HTR-8/SVneo (cell line): Measurements from ENCODE around the gene NUP62.
"Not testable (repeated sequence)": the region's sequence is repeated elsewhere in the genome, so short reads cannot be mapped to it uniquely, and the experiment has no call there.

ENCODE experiments used
- DNase-seq: peaks from one replicate; pipeline ENCODE4 v3.0.0; 2011; ENCODE audit warnings: low spot score, mixed read lengths; ENCODE audit not compliant: insufficient read length
- FAIRE-seq: peaks from 2 replicates; lab custom pipeline; 2011; peaks lifted over from hg19 to GRCh38; lab: Jason Lieb, UNC

NUP62 gene

DNA sequence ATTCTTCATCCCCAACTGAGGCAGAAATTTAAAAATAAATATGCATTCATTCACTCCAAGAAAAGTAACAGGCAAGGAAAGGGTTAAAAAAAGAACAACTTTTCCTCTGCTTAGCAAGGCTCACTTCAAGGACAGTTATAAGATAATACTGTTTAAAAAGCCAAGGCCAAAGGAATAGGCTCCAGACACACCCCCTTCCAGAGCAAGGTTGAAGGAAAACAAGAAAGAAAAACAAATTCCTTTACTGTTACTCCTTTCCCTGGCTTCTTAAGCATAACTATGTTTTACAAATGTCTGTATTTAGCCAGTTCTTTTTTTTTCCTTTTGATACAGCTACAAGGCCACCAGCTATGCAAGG lies 23.2 kb upstream of the NUP62 start:
- FAIRE-seq: no peak
- DNase-seq: no peak

DNA sequence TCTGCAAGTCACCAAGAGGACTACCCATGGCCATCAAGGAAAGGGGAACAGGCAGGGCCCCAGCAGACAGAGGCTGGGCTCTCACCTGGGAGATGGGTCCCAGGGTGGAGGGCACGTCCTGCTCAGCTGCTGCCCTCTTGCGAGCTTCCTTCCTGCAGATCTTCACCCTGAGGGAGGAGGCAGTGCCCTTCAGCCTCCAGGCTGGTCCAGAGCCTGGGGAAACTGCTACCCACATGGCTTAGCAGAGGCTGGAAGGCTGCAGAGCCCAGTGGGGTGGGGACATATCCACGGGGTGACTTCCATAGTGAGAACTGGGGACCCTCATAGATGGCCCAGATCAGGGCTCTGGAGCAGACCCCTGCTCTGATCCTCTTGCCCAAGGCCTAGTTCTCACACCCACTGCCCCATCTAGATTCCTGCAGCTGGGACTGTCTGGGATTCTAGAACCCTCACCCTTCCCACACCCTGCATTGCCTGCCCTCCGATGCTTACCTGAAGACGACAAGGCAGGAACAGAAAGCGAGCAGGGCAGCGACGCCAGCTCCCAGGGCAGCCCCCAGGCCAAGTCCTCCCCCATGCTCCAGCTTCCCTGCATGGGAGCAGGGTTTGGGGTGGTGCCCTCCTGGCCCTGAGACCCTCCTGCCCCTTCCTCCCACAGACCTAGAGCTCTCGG lies 22.6 kb upstream of the NUP62 start:
- FAIRE-seq (no peak), DNase-seq (no peak)

GRCh38 chr19:49950956-49951526 lies 21.7 kb upstream of the NUP62 start:
- DNase-seq (no peak), FAIRE-seq (no peak)

GRCh38 chr19:49950590-49950948 lies 21.3 kb upstream of the NUP62 start:
- DNase-seq (no peak), FAIRE-seq (no peak)

GRCh38 chr19:49949742-49950589 lies 20.7 kb upstream of the NUP62 start:
- no peak for DNase-seq
- FAIRE-seq: no peak

DNA sequence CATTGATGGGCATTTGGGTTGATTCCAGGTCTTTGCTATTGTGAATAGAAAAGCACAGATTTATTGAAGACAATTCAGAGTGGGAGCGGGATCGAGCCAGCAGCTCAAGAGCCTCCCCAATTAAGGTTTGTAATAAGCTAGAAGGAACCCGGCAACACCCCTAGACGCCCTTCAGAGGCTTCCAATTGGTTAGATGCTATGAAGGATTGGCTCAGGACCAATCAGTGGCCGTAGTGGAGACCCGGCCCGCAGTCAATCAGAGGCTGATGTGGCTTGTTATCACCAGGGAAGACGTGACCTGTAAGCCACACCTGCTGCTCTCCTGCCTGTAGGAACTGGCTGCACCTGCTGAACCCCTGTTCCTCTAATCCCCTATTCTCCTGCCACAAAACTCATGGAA lies 17.1 kb upstream of the NUP62 start:
- DNase-seq (no peak), FAIRE-seq (no peak)

GRCh38 chr19:49944567-49944966 lies 15.3 kb upstream of the NUP62 start:
- not testable (repeated sequence) for FAIRE-seq, DNase-seq

- DNase-seq: no peak
- no peak for FAIRE-seq
Measured at GRCh38 chr19:49940482-49940791, 11.1 kb upstream of the NUP62 start.

- FAIRE-seq (no peak), DNase-seq (no peak)
Measured at GRCh38 chr19:49939721-49940481, 10.6 kb upstream of the NUP62 start.

DNA sequence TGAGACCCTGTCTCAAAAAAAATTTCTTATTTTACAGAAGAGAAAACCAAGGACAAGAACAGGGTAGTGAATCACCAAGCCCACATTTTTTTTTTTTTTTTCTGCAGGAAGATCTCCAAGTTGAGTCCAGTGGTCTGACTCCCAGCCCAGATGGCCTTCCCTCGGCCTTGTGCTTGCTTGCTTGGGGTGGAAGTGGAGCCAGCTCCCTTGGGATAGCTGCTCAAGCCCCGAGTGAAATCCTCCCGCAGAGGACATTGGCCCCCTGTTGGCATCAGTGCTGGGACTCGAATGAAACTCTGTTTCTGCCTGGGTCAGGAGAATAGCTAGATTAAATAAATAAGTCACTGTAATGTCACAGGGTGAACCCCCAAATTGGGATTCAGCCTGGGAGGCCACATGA lies 9.4 kb upstream of the NUP62 start:
- no peak for FAIRE-seq

GRCh38 chr19:49937750-49938381 lies 8.6 kb upstream of the NUP62 start:
- FAIRE-seq: no peak
- peak; percentile 85 for DNase-seq

More for the DNA sequence above, 9.4 kb upstream of the NUP62 start:
- DNase-seq: no peak

GRCh38 chr19:49936549-49936948 lies 7.2 kb upstream of the NUP62 start:
- FAIRE-seq: no peak
- DNase-seq: no peak

DNA sequence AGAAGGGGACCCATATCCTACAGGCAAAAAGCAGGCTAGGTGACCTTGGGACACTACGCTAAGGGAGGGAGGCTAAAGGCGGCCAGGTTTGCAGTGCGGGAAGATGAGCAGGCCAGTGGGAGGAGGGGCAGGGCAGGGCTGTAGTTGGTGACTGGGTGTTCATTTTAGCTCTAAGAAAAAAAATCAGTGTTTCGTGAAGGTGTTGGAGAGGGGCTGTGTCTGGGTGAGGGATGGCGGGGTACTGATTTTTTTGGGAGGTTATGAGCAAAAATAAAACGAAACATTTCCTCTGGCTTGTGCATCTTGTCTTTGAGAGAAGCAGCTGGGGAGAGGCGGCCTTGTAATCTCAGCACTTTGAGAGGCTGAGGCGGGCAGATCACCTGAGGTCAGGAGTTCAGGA lies 4.3 kb upstream of the NUP62 start:
- no peak for FAIRE-seq
- DNase-seq: no peak

GRCh38 chr19:49932731-49933131 lies 3.4 kb upstream of the NUP62 start:
- DNase-seq: no peak
- no peak for FAIRE-seq

DNA sequence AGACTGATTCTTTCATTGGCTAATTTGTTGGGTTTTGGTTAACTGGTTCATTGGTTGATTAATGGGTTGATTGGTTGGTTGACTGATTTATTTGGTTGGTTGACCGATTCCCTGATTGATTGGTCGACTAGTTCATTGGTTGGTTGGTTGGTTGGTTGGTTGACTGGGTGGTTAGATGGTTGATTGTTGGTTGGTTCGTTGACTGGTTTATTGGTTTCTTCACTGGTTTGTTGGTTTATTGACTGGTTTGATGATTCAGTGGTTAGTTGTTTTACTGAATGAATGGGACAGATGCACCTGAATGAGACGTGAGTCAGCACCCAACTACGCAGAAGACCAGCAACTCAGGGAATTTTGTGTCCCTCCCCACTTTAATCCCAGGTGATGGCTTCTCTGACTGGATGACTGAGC lies 2.7 kb upstream of the NUP62 start:
- no peak for DNase-seq
- no peak for FAIRE-seq

GRCh38 chr19:49931293-49932040 lies 2.2 kb upstream of the NUP62 start:
- FAIRE-seq (no peak), DNase-seq (no peak)

DNA sequence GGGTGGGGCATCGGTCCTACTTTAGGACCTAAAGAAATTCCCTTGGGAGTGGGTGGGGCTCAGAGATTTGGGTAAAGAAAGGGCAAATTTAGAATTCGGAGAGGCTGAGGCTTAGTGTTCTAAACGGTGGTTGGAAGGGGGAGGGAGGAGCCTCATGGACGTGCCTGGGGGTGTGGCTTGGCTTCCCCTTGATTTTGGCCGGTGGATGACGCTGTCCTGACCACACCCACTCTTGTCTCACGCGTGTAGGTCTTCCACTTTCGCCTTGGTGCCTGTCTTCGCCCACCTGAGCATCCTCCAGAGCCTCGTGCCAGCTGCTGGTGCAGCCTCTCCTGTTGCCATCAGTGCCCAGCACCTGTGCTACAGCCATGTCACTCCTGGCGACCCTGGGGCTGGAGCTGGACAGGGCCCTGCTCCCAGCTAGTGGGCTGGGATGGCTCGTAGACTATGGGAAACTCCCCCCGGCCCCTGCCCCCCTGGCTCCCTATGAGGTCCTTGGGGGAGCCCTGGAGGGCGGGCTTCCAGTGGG lies 1.2 kb upstream of the NUP62 start:
- FAIRE-seq: no peak
- no peak for DNase-seq

DNA sequence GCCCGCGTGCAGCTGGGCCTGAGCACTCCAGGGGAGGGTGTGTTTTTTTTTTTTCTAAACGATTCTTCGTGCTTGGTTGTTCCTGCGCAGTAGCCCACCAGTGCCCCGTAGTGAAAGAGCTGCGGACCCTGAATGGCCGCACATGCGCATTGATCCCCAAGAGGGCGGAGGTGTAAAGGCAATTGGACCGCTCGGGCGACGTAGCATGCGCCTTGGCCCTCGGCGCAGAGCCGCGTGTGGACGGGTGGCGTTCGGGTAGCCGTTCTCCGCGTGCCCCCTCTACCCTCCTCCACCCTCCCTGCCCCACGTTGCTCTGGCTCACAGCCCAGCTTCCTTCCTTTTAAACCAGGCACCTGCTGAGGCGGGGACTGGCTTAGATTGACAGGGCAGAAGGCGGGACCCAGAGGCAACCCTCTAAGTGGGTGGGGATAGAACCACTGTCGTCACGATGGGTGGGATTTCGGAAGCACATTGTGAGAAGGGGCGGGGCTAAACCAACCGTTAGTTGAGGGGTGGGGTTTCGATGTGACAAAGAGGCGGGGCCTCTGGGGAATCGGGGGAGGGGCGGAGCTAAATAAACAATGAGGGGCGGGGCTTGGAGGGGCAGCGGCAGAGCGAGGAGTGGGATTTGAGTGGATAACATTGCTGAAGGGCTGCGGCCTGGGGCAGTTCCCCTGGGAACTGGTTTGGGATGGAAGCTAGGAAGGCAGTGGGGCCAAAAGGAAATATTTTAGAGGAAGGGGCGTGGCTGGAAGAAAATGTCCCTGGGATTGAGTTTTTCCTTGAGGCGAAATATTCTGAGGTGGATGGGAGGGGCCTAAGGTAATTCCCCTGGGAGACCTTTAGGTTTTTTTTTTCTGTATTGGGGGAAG lies 543 bp upstream of the NUP62 start:
- DNase-seq: peak; percentile 89
- peak; percentile 94 for FAIRE-seq
